ENCODE data around the gene KDELR3. TPM values are rescaled to one million over a fixed set of nuclear protein-coding genes. Genes with fewer than 3 reads are reported as not detected.

The KDELR3 gene
- under 1 TPM; 0.57 to 0.77 TPM for total RNA-seq

DNA sequence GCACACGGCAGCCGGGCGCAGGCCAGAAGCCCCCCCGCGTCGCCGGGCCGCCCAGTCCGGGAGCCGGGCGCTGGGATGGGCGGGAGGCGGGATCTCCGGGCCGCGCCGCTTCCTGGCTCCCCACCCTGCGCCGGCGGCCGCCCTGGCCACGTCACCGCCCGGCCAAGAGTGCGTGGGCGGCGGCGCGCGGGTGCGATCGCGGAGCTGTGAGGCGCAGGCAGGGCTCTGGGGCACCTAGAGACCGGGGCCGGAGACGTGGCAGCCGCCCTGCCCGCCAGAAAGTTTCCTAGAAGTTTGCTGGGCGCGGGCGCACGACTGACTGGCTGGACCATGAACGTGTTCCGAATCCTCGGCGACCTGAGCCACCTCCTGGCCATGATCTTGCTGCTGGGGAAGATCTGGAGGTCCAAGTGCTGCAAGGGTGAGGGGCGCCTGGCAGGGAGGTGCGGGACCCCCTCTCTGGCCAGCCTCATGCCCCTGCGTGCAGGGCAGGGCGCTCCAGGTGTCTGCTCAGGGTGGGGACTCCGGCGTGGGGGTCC lies at the start of gene KDELR3:
KDELR3 (plus strand) TSS at position 193 of the 539 bp plus-strand sequence; CDS start at position 331, 138 bp downstream.
- intact Hi-C loops (cut with micrococcal nuclease), result no loop called here
- no peak within 1 kb of the TSS for H3K27ac Mint-ChIP-seq

DNA sequence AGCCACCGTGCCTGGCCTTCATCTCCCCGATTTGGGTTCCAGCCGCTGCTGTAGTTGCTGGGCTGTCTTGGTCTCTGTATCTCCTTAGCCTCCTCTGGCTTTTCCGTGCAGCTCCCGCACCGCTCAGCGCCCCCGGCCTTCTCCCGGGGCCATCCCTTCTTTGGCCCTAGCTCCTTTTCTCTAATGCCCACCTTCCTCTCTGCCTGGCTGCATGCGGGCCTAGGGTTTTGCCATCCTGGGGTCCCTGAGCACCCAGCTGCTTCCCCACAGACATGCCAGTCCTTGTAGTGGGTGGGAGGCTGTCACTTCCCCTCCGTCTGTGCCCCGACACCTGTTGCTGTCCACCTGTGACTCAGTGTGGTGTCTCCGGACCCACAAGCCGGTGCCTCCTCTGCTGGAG lies 49.3 kb upstream of the KDELR3 start:
- Mint-ChIP-seq H3K4me3 (no peak overlapping the region), H3K9me3 (no peaks in the 10 kb centered on the region), H3K4me1 (ENCODE audit: low read depth) (no peaks in the 10 kb centered on the region), H3K36me3 (ENCODE audit: low read depth) (no peaks in the 10 kb centered on the region), H3K27me3 (ENCODE audit: low read depth) (no peaks in the 10 kb centered on the region), H3K27ac (no peak overlapping the region)
- intact Hi-C loops (cut with micrococcal nuclease), result no loop called here
- no peak for DNase-seq
- CTCF ChIA-PET, result no interaction called here

More for the DNA sequence above, at the start of gene KDELR3:
- peak within 1 kb of the TSS; percentile 62 for H3K4me3 Mint-ChIP-seq
- peaks cover 8% of the 10 kb centered on the region for H3K4me1 Mint-ChIP-seq (ENCODE audit: low read depth)
- no peaks in the 10 kb centered on the region for H3K36me3 Mint-ChIP-seq (ENCODE audit: low read depth)
- no peaks in the 10 kb centered on the region for H3K9me3 Mint-ChIP-seq
- CTCF ChIA-PET, result no interaction called here
- H3K27me3 Mint-ChIP-seq (ENCODE audit: low read depth), result peaks cover 46% of the 10 kb centered on the region
- DNase-seq, result peak; percentile 66

DNA sequence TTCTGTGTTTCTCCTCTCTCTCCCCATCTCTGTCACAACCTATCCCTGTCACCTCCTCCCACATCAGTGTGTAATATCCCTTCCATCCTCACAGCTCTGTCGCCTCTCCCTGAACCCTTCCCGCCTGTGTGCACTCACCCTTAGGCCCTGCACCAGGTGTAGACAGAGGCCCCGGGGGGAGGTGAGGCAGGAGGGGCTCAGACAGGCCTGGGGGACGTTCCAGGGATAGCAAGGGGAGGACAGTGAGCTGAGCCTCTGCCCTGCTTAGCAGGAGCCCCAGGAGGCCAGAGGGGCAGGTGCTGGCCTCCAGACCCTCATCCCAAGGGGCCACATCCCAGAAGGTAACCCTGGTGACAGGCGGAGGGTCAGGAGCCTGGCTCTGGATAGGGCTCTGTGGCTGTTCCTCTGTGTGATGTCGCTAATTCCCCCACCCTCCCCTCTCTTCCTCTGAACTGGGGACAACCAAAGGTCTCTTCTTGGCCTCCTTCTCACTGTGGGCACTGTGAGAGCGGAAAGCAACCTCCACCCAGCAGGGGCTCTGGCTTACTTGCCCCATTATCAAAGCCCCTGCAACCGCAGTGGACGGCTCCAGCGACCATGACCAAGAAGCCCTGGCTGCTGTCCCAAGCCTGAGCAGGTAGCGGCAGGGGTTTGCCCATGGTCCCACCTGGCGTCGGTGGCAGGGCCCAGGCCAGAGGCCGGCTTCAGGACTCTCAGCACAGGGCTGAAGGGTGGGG lies 48.6 kb upstream of the KDELR3 start:
- no peak for DNase-seq
- no peaks in the 10 kb centered on the region for H3K9me3 Mint-ChIP-seq
- CTCF ChIA-PET, result interaction anchor here (1.3 kb wide), 1 partner anchor 23 kb away, joined by 3 read pairs; no protein-coding TSS in a partner anchor
- intact Hi-C loops (cut with micrococcal nuclease), result no loop called here
- no peaks in the 10 kb centered on the region for H3K27me3 Mint-ChIP-seq (ENCODE audit: low read depth)
- H3K27ac Mint-ChIP-seq, result no peak overlapping the region
- H3K4me1 Mint-ChIP-seq (ENCODE audit: low read depth), result no peaks in the 10 kb centered on the region
- no peak overlapping the region for H3K4me3 Mint-ChIP-seq
- H3K36me3 Mint-ChIP-seq (ENCODE audit: low read depth), result no peaks in the 10 kb centered on the region

DNA sequence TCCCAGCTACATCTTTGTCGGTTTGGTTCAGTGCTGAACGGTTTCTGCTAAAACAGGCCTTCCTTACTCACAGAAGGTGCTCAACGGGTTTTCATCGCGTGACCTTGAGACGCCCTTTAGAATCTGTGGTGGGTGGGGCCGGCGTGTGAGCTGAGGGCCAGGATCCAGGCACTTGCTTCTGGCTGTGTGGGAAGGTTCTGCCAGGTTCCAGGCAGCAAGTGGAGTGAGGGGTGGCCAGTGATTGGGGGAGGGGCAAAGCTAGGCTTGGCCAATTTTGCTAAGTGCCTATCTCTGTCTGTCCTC lies 48.1 kb upstream of the KDELR3 start:
- Mint-ChIP-seq H3K27me3 (ENCODE audit: low read depth) (no peaks in the 10 kb centered on the region), H3K4me3 (no peak overlapping the region), H3K27ac (no peak overlapping the region), H3K36me3 (ENCODE audit: low read depth) (no peaks in the 10 kb centered on the region), H3K9me3 (no peaks in the 10 kb centered on the region), H3K4me1 (ENCODE audit: low read depth) (no peaks in the 10 kb centered on the region)
- DNase-seq, result no peak
- CTCF ChIA-PET, result interaction anchor here (1.3 kb wide), 1 partner anchor 22 kb away, joined by 3 read pairs; no protein-coding TSS in a partner anchor
- intact Hi-C loops (cut with micrococcal nuclease), result no loop called here

DNA sequence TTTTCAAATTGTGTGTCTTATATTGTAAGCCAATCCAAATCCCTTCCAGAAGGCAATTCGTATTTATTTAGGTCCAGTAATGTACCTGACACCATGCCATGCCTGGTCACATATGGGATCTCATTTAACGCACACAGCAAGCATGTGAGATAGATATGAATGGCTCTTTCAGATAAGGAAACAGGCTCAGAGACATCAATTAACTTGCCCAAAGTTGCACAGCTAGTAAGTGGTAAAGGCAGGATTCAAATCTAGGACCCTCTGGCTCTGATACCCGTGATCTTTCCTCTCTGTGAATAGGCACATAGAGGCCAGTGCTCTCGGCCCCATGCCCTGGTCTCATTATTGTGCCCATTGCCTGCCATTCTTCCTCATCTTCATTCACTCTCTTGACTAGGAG lies 47.2 kb upstream of the KDELR3 start:
- H3K27me3 Mint-ChIP-seq (ENCODE audit: low read depth), result no peaks in the 10 kb centered on the region
- H3K4me3 Mint-ChIP-seq, result no peak overlapping the region
- no peaks in the 10 kb centered on the region for H3K4me1 Mint-ChIP-seq (ENCODE audit: low read depth)
- H3K9me3 Mint-ChIP-seq, result no peaks in the 10 kb centered on the region
- CTCF ChIA-PET, result interaction anchor here (1.0 to 1.3 kb wide), 2 partner anchors 21 to 261 kb away, joined by 3 read pairs; partner anchors contain the start of gene TOMM22
- DNase-seq, result no peak
- no peaks in the 10 kb centered on the region for H3K36me3 Mint-ChIP-seq (ENCODE audit: low read depth)
- H3K27ac Mint-ChIP-seq, result no peak overlapping the region
- intact Hi-C loops (cut with micrococcal nuclease), result no loop called here

DNA sequence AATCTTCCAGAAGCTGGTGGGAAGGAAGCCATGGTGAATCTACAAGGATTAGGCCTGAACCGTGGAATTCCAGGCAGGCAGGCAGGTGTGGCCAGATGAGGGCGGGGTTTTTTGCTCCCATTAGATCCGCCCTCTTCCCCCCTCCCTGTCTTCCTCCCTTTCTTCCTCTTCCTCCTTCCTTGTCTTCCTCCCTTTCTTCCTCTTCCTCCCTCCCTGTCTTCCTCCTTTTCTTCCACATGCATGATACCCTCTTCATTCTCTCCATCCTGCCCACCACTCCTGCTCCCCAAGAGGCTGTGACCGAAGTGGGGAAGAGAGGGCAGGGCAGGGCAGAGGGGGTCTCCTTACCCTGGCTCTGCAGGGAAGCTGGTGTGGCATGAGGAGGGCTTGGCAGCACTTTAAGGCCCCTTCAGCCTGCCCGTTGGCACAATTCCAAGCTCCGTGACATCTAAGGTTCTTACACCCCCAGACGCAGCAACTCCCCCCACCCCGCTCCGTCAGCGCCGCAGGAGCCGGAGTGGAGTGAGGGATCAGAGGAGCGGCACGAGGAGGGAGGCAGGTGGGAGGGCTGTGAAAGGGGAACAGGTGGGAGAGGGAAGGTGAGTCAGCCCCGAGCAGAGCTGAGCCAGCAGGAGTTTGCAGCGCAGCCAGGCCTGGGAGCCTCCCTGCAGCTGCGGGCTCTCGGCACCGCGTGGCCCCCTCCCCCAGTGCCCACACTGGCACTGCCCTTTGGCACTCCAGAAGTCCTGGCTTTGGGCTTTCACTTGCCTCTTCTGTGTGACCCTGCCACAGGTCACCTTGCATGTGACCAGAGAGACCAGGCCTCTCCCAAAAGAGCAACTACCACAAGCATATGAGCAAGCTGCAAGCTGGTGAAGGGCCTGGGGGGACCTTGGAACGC lies 45.0 kb upstream of the KDELR3 start:
- intact Hi-C loops (cut with micrococcal nuclease), result no loop called here
- H3K27ac Mint-ChIP-seq, result no peak overlapping the region
- no peaks in the 10 kb centered on the region for H3K4me1 Mint-ChIP-seq (ENCODE audit: low read depth)
- CTCF ChIA-PET, result interaction anchor here (0.6 kb wide), 1 partner anchor 150 kb away, joined by 3 read pairs; no protein-coding TSS in a partner anchor
- H3K4me3 Mint-ChIP-seq, result no peak overlapping the region
- H3K9me3 Mint-ChIP-seq, result no peaks in the 10 kb centered on the region
- DNase-seq, result no peak
- H3K27me3 Mint-ChIP-seq (ENCODE audit: low read depth), result no peaks in the 10 kb centered on the region
- no peaks in the 10 kb centered on the region for H3K36me3 Mint-ChIP-seq (ENCODE audit: low read depth)

DNA sequence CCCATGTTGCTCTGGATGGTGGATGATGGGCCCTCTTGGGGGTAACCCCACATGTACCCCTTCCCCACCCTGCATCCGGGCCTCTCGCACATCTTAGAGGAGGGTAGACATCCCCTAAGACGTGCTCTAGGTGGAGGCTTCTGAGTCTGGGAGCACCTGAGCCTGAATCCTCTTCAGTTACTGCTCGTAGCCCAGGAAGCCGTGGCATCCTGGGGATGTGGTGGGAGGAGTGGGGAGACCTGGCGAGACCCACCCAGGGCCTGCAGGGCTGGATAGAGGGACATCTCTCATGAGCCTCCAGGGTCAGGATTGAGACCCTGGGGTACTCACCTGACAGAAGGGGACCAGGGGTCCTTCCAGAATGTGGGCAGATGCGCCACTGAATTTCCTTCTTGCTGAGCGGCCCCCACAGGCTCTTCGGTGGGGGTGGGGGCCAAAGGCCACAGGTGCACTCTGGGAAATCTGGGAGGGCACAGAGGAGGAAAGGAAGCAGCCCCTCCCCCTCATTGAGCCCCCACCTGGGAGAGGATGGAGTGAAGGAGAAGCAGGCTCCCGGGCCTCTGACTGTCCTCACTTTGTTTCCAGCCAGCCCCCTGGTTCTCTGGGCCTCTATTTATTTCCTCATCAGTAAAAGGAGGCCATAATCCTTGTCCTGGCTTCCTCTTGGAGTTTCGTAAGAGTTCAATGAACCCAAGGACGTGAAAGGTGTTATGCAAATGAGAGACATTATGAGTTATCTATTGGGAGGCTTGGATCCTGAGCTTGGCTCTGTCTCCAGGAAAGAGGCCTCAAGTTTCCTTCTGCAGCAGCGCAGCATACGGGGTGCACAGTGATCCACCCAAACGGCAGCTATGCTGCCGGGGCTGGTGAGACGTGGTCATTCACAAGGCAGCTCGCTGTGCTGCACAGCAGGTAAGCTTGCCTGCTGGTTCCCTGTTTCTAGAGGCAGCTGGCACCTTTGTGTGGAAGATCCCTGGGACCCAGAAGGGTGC lies 44.1 kb upstream of the KDELR3 start:
- no peaks in the 10 kb centered on the region for H3K9me3 Mint-ChIP-seq

DNA sequence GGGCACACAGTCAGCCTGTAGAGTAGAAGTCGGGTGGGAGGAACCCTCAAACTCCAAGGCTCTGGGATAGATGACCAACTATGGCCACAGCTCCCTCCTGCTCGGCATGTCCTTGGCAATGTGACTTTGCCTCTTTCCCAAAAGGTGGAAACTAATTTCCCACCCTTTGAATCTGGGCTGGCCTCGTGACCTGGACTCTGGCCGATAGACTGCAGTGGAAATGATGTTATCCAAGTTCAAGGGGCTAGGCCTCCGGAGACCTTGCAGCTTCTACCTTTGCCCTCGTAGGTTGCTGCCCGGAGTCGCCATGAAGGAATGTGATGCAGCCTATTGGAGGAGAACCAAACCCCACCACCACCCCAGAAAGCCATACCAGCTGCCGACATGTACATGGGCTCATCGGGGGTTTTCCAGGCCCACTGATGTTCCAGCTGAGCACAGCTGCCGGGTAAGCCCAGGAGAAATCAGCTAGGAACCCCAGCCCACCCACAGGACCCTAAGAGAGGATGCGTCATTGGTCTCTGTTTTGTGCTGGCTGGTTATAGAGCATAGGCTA lies 43.3 kb upstream of the KDELR3 start:
- Mint-ChIP-seq H3K4me1 (ENCODE audit: low read depth) (no peaks in the 10 kb centered on the region), H3K36me3 (ENCODE audit: low read depth) (no peaks in the 10 kb centered on the region), H3K9me3 (no peaks in the 10 kb centered on the region), H3K27ac (no peak overlapping the region), H3K27me3 (ENCODE audit: low read depth) (no peaks in the 10 kb centered on the region), H3K4me3 (no peak overlapping the region)
- CTCF ChIA-PET, result no interaction called here
- intact Hi-C loops (cut with micrococcal nuclease), result no loop called here
- DNase-seq, result no peak

More for the DNA sequence above, 44.1 kb upstream of the KDELR3 start:
- no peak for DNase-seq
- intact Hi-C loops (cut with micrococcal nuclease), result no loop called here
- H3K36me3 Mint-ChIP-seq (ENCODE audit: low read depth), result no peaks in the 10 kb centered on the region
- no peak overlapping the region for H3K27ac Mint-ChIP-seq
- CTCF ChIA-PET, result no interaction called here
- no peaks in the 10 kb centered on the region for H3K4me1 Mint-ChIP-seq (ENCODE audit: low read depth)
- H3K4me3 Mint-ChIP-seq, result no peak overlapping the region
- no peaks in the 10 kb centered on the region for H3K27me3 Mint-ChIP-seq (ENCODE audit: low read depth)

DNA sequence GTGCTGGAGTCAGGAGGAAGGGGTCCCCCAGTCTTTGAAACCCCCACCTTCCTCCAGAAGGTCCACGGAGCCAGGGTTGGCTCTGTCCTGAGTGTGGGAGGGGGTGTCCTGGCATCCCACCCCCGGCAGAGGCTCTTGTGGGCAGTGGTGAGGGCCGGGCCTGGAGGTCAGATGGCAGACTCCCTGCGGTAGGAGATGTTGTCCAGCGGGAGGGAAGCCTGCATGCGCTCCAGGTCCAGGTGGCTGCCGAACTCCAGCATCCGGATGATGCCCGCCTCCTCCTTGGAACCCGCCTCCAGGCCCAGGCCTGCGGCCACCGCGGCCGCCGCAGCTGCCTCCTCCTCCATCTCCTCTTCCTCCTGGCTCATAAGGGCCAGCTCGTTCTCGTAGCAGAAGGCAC lies 41.3 kb upstream of the KDELR3 start:
- Mint-ChIP-seq H3K4me3 (no peak overlapping the region), H3K27me3 (ENCODE audit: low read depth) (no peaks in the 10 kb centered on the region), H3K9me3 (no peaks in the 10 kb centered on the region), H3K4me1 (ENCODE audit: low read depth) (no peaks in the 10 kb centered on the region), H3K27ac (no peak overlapping the region), H3K36me3 (ENCODE audit: low read depth) (no peaks in the 10 kb centered on the region)
- no peak for DNase-seq
- CTCF ChIA-PET, result interaction anchor here (0.9 kb wide), 1 partner anchor 10 kb away, joined by 3 read pairs; no protein-coding TSS in a partner anchor
- intact Hi-C loops (cut with micrococcal nuclease), result no loop called here

DNA sequence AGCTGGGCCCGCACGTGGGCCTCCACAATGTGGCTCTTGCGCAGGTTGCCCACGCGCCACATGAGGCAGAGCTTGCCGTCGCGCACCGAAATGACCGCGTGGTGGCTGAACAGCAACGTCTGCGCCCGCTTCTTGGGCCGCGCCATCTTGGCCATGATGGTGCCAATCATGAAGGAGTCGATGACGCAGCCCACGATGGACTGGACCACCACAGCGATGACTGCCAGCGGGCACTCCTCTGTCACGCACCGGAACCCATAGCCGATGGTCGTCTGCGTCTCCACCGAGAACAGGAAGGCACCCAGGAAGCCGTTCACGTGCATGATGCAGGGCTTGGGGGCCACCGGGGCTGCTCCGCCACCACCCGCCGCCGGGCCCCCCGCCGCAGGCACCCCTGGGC lies 40.4 kb upstream of the KDELR3 start:
- intact Hi-C loops (cut with micrococcal nuclease), result no loop called here
- Mint-ChIP-seq H3K27ac (no peak overlapping the region), H3K4me1 (ENCODE audit: low read depth) (no peaks in the 10 kb centered on the region), H3K36me3 (ENCODE audit: low read depth) (no peaks in the 10 kb centered on the region), H3K4me3 (no peak overlapping the region), H3K27me3 (ENCODE audit: low read depth) (no peaks in the 10 kb centered on the region), H3K9me3 (no peaks in the 10 kb centered on the region)
- CTCF ChIA-PET, result interaction anchor here (0.9 kb wide), 1 partner anchor 9 kb away, joined by 3 read pairs; no protein-coding TSS in a partner anchor
- no peak for DNase-seq

DNA sequence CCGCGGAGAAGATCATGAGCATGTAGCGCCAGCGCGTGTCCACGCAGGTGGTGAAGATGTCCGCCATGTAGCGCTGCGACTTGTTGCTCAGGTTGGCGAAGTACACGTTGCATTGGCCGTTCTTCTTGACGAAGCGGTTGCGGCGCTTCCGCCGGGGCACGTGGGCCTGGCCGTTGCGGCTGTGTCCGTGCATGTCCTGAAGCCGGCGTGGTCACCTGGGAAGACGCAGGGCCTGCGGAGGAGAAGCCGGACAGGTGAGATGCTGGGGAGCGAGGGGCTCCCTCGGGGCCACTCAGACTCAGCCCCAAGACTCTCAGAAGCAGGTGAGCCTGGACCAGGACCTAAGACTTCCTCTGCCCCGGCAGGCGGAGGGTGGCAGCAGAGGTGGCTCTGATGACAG lies 40.0 kb upstream of the KDELR3 start:
- Mint-ChIP-seq H3K36me3 (ENCODE audit: low read depth) (no peaks in the 10 kb centered on the region), H3K4me1 (ENCODE audit: low read depth) (no peaks in the 10 kb centered on the region), H3K27ac (no peak overlapping the region), H3K4me3 (no peak overlapping the region), H3K27me3 (ENCODE audit: low read depth) (no peaks in the 10 kb centered on the region), H3K9me3 (no peaks in the 10 kb centered on the region)
- DNase-seq, result no peak
- CTCF ChIA-PET, result no interaction called here
- intact Hi-C loops (cut with micrococcal nuclease), result no loop called here

All from activated naive CD4-positive, alpha-beta T cell treated with anti-CD3 and anti-CD28 coated beads for 36 hours (primary cell).